BLaER1 treated with 17β-estradiol and CSF1 and Interleukin-3, amounts not matched to agents 10 nM and 100 nM (cell line): ENCODE measurements around the gene MAP2K6.
A peak's percentile ranks its signal among the peaks of the same experiment; 100 is the strongest.

Source experiments
- H3K27ac ChIP-seq, 11 experiments: shearing (Covaris generic); formaldehyde crosslinking; 2 replicates each; pipeline ENCODE4 v1.8.1; 2022
- H3K27me3 ChIP-seq, 11 experiments: shearing (Covaris generic); formaldehyde crosslinking; 2 replicates each; pipeline ENCODE4 v1.8.1; 2022
- H3K36me3 ChIP-seq, 11 experiments: shearing (Covaris generic); formaldehyde crosslinking; 2 replicates each; pipeline ENCODE4 v1.8.1; 2022
- H3K4me1 ChIP-seq, 10 experiments: shearing (Covaris generic); formaldehyde crosslinking; 2 replicates each; pipeline ENCODE4 v1.8.1; 2022
- H3K4me2 ChIP-seq, 11 experiments: shearing (Covaris generic); formaldehyde crosslinking; 2 replicates each; pipeline ENCODE4 v1.8.1; 2022
- H3K4me3 ChIP-seq, 10 experiments: shearing (Covaris generic); formaldehyde crosslinking; 2 replicates each; pipeline ENCODE4 v1.8.1; 2022
- H3K9ac ChIP-seq, 11 experiments: shearing (Covaris generic); formaldehyde crosslinking; 2 replicates each; pipeline ENCODE4 v1.8.1; 2022
- H3K9me3 ChIP-seq, 11 experiments: shearing (Covaris generic); formaldehyde crosslinking; replicated peaks in 1 of 11; 2 replicates each; pipeline ENCODE4 v1.8.1; 2022
- H4K20me1 ChIP-seq, 11 experiments: shearing (Covaris generic); formaldehyde crosslinking; 2 replicates each; pipeline ENCODE4 v1.8.1; 2022
- Cebpa-rat ChIP-seq, 11 experiments: shearing (Covaris generic); IDR thresholded peaks; 2 replicates each; pipeline ENCODE4 v1.8.1; 2022

The MAP2K6 gene

GRCh38 chr17:69418535-69418934 is 4.0 kb downstream of the MAP2K6 start:
- H3K4me2 ChIP-seq = no peak overlapping the region

GRCh38 chr17:69423450-69423849 is 9.0 kb downstream of the MAP2K6 start:
- H4K20me1 ChIP-seq = no peaks in the 10 kb centered on the region
- TF ChIP-seq Cebpa-rat (IDR thresholded peaks at IDR 0.05) = no peak
- H3K27ac ChIP-seq = peak overlapping the region in 6 of 11 experiments; percentile 11 to 43 (median 22); a peak in 6 of 22 replicates
- H3K4me2 ChIP-seq = peak overlapping the region; percentile 39 to 73 (median 64); a peak in 21 of 22 replicates
- peaks cover 0 to 11% (median 0%) of the 10 kb centered on the region in 11 experiments; a peak in 2 of 22 replicates for H3K36me3 ChIP-seq
- peak overlapping the region in 1 of 10 experiments; percentile 2; a peak in 2 of 20 replicates for H3K4me3 ChIP-seq
- peaks cover 0 to 22% (median 13%) of the 10 kb centered on the region in 11 experiments; a peak in 15 of 22 replicates for H3K9me3 ChIP-seq
- H3K9ac ChIP-seq = no peak overlapping the region; a peak in 1 of 22 replicates
- no peaks in the 10 kb centered on the region for H3K27me3 ChIP-seq
- H3K4me1 ChIP-seq = peaks cover 11 to 29% (median 19%) of the 10 kb centered on the region in 10 experiments

More at GRCh38 chr17:69418535-69418934, 4.0 kb downstream of the MAP2K6 start:
- TF ChIP-seq Cebpa-rat (IDR thresholded peaks at IDR 0.05) = no peak
- Histone ChIP-seq H3K4me3 (no peak overlapping the region), H3K4me1 (peaks cover 29 to 50% (median 41%) of the 10 kb centered on the region in 10 experiments), H3K36me3 (peaks cover 0 to 11% (median 0%) of the 10 kb centered on the region in 11 experiments; a peak in 2 of 22 replicates), H3K9ac (no peak overlapping the region), H3K27me3 (no peaks in the 10 kb centered on the region), H3K27ac (no peak overlapping the region), H3K9me3 (peaks cover 0 to 22% (median 13%) of the 10 kb centered on the region in 11 experiments; a peak in 15 of 22 replicates), H4K20me1 (no peaks in the 10 kb centered on the region)

- Histone ChIP-seq H3K9me3 (peaks cover 0 to 22% (median 13%) of the 10 kb centered on the region in 11 experiments; a peak in 15 of 22 replicates), H3K4me1 (peaks cover 11 to 36% (median 25%) of the 10 kb centered on the region in 10 experiments), H3K4me3 (no peak overlapping the region), H4K20me1 (no peaks in the 10 kb centered on the region), H3K36me3 (peaks cover 0 to 11% (median 0%) of the 10 kb centered on the region in 11 experiments; a peak in 2 of 22 replicates), H3K27me3 (no peaks in the 10 kb centered on the region), H3K27ac (peak overlapping the region in 1 of 11 experiments; percentile 43; a peak in 1 of 22 replicates), H3K4me2 (peak overlapping the region in 7 of 11 experiments; percentile 50 to 73 (median 69); a peak in 9 of 22 replicates), H3K9ac (no peak overlapping the region)
- TF ChIP-seq Cebpa-rat (IDR thresholded peaks at IDR 0.05) = no peak
Measured at GRCh38 chr17:69424287-69425041, 10.0 kb downstream of the MAP2K6 start.

GRCh38 chr17:69425978-69426377 is 11.5 kb downstream of the MAP2K6 start:
- Histone ChIP-seq H3K9ac (no peak overlapping the region), H3K4me3 (no peak overlapping the region), H3K27me3 (no peaks in the 10 kb centered on the region), H3K27ac (no peak overlapping the region), H3K4me2 (no peak overlapping the region), H3K36me3 (peaks cover 0 to 11% (median 0%) of the 10 kb centered on the region in 11 experiments; a peak in 2 of 22 replicates), H3K4me1 (peaks cover 11 to 49% (median 28%) of the 10 kb centered on the region in 10 experiments), H3K9me3 (peaks cover 0 to 22% (median 13%) of the 10 kb centered on the region in 11 experiments; a peak in 15 of 22 replicates), H4K20me1 (no peaks in the 10 kb centered on the region)
- TF ChIP-seq Cebpa-rat (IDR thresholded peaks at IDR 0.05) = no peak

DNA sequence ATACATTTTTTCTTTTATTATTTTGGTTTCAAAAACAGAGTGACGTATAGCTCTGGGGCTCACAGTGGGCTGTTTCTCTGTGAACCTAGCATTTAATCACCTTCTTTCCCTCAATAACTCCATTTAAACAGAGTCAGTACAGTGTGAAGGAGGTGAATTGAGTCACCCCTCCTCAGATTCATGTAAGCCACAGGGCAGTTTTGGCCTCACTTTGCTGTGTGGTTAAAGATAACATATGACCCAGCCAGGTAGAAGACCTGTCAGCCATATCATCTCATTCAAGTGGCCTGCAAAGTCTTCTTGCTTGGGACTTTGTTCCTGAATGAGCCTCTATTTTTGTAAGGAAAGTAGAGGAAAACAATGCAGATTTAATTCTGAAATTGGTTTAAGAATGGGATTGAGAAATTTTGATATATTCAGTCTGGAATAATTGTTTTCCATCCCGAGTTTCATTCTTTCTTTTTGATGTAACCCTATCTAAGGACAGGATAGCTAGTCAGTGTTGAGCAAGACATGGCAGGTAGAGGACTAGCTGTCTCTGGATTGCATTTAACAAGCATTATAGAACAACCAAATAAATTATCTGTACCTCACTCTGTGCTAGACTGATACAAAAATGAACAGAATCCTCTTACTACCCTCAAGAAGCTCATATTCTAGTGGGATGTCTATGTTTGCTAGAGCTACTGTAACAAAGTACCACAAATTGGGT is 13.1 kb downstream of the MAP2K6 start:
- H3K4me3 ChIP-seq = no peak overlapping the region
- no peak for TF ChIP-seq Cebpa-rat (IDR thresholded peaks at IDR 0.05)
- no peaks in the 10 kb centered on the region for H4K20me1 ChIP-seq
- no peaks in the 10 kb centered on the region for H3K27me3 ChIP-seq
- no peak overlapping the region for H3K9ac ChIP-seq
- no peak overlapping the region for H3K27ac ChIP-seq
- peaks cover 11 to 45% (median 28%) of the 10 kb centered on the region in 10 experiments for H3K4me1 ChIP-seq
- H3K9me3 ChIP-seq = peaks cover 0 to 8% (median 3%) of the 10 kb centered on the region in 11 experiments; a peak in 14 of 22 replicates
- H3K4me2 ChIP-seq = peak overlapping the region in 4 of 11 experiments; percentile 25 to 62 (median 47); a peak in 7 of 22 replicates
- H3K36me3 ChIP-seq = peaks cover 0 to under 1% (median 0%) of the 10 kb centered on the region in 11 experiments; a peak in 1 of 22 replicates

DNA sequence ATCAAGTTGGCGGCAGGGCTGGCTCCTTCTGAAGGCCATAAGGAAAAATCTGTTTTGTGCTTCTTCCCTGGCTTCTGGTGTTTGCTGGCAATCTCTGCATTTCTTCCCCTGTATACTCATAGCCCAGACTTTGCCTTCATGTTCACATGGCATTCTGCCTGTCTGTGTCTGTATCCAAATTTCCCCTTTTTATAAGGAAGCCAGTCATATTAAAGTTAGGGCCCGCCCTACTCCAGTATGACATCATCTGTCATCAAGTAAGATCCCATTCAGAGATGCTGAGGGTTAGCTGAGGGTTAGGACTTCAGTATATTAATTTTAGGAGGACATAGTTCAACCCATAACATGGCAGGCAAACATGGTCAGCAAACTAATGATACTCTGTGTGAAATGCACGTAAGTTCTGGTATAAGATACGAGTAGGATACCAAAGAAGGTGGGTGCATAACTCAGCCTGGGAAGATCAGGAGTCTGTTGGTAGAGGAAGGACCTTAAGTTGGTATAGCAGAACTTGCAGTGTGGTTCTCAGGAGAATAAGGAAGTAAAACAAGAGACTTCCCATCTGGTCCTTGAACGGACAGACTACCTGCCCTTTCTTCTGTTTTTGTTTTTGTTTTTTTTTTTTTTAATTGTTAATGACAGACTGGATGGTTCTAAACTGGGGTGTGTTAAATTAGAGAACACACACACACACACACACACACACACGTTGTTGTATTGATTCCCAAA is 13.9 kb downstream of the MAP2K6 start:
- Histone ChIP-seq H3K9ac (no peak overlapping the region), H4K20me1 (no peaks in the 10 kb centered on the region), H3K4me3 (no peak overlapping the region), H3K9me3 (0 out of 22 replicates have a peak, but pooled peaks cover 0 to 4% (median 0%) of the 10 kb centered on the region in 11 experiments), H3K36me3 (no peaks in the 10 kb centered on the region), H3K27ac (no peak overlapping the region), H3K27me3 (no peaks in the 10 kb centered on the region), H3K4me2 (peak overlapping the region in 4 of 11 experiments; percentile 25 to 62 (median 47); a peak in 7 of 22 replicates), H3K4me1 (peaks cover 6 to 37% (median 21%) of the 10 kb centered on the region in 10 experiments)
- no peak for TF ChIP-seq Cebpa-rat (IDR thresholded peaks at IDR 0.05)

- Histone ChIP-seq H3K9ac (no peak overlapping the region), H3K36me3 (no peaks in the 10 kb centered on the region), H3K4me3 (no peak overlapping the region), H3K27me3 (no peaks in the 10 kb centered on the region), H4K20me1 (no peaks in the 10 kb centered on the region), H3K4me2 (peak overlapping the region in 3 of 11 experiments; percentile 3 to 18 (median 6); a peak in 1 of 22 replicates), H3K27ac (no peak overlapping the region), H3K4me1 (peaks cover 0 to 33% (median 12%) of the 10 kb centered on the region in 10 experiments; a peak in 11 of 20 replicates), H3K9me3 (peaks cover 0 to 4% (median 0%) of the 10 kb centered on the region in 11 experiments; a peak in 1 of 22 replicates)
- TF ChIP-seq Cebpa-rat (IDR thresholded peaks at IDR 0.05) = no peak
Measured at GRCh38 chr17:69430488-69430887, 16.0 kb downstream of the MAP2K6 start.

- Histone ChIP-seq H3K4me1 (peaks cover 0 to 33% (median 12%) of the 10 kb centered on the region in 10 experiments; a peak in 11 of 20 replicates), H3K27ac (no peak overlapping the region)
Measured at GRCh38 chr17:69431835-69432234, 17.3 kb downstream of the MAP2K6 start.

More at GRCh38 chr17:69431835-69432234, 17.3 kb downstream of the MAP2K6 start:
- no peak for TF ChIP-seq Cebpa-rat (IDR thresholded peaks at IDR 0.05)
- H3K36me3 ChIP-seq = 0 out of 22 replicates have a peak, but pooled peaks cover 0 to 2% (median 0%) of the 10 kb centered on the region in 11 experiments
- no peak overlapping the region for H3K9ac ChIP-seq
- H3K4me3 ChIP-seq = no peak overlapping the region
- H4K20me1 ChIP-seq = no peaks in the 10 kb centered on the region
- H3K4me2 ChIP-seq = no peak overlapping the region
- no peaks in the 10 kb centered on the region for H3K27me3 ChIP-seq
- peaks cover 0 to 4% (median 0%) of the 10 kb centered on the region in 11 experiments; a peak in 1 of 22 replicates for H3K9me3 ChIP-seq
